Caco-2 (cell line): ENCODE data around the gene CACNA1H. TPM values are rescaled to one million over a fixed set of nuclear protein-coding genes. Genes with fewer than 3 reads are reported as not detected.

Experiments
- BruUV-seq: library from RNA; stranded (reverse); fragments of 400-500 nt; replicated peaks from 2 replicates; lab custom pipeline; 2021; lab: Mats Ljungman, UMichigan
- CTCF ChIA-PET: fragments of 300-600 bp; sonication (Branson Sonifier 250); formaldehyde crosslinking; loops from one replicate; lab custom pipeline; 2022; ENCODE audit warnings: antibody characterized with exemption; lab: Charles Lee
- POLR2A ChIA-PET: fragments of 300-600 bp; sonication (Branson Sonifier 250); formaldehyde crosslinking; loops from one replicate; lab custom pipeline; 2022; ENCODE audit warnings: antibody characterized with exemption; lab: Charles Lee
- DNase-seq, 2 experiments: peaks; one replicate each; pipeline versions ENCODE4 v3.0.0 to v3.0.0-alpha.2; 2020 to 2022
- H3K27me3 ChIP-seq: replicated peaks from 2 replicates; pipeline ENCODE4 v1.6.0; 2011; ENCODE audit warnings: low read length; ENCODE audit not compliant: control insufficient read depth, insufficient read depth
- H3K36me3 ChIP-seq: 2 replicates; pipeline ENCODE4 v1.5.1; 2011; ENCODE audit warnings: low read length; ENCODE audit not compliant: control insufficient read depth, insufficient read depth
- H3K4me1 ChIP-seq: fragments of 250-450 bp; sonication (Bioruptor Pico); 2 replicates; pipeline ENCODE4 v1.5.1; 2020; ENCODE audit warnings: mild to moderate bottlenecking
- H3K4me3 ChIP-seq: 2 replicates; pipeline ENCODE4 v1.5.1; 2011; ENCODE audit warnings: low read depth, mild to moderate bottlenecking, control low read depth, low read length
- H3K9me3 ChIP-seq: fragments of 250-450 bp; sonication (Bioruptor Pico); 2 replicates; pipeline ENCODE4 v1.5.1; 2020; ENCODE audit warnings: mild to moderate bottlenecking, moderate library complexity
- H3K27ac Mint-ChIP-seq: one replicate; pipeline ENCODE4 v1.8.0; 2022; ENCODE audit warnings: mixed read lengths; ENCODE audit not compliant: unreplicated experiment
- H3K27me3 Mint-ChIP-seq: one replicate; pipeline ENCODE4 v1.8.0; 2022; ENCODE audit warnings: mixed read lengths; ENCODE audit not compliant: insufficient read depth, unreplicated experiment
- H3K36me3 Mint-ChIP-seq: one replicate; pipeline ENCODE4 v1.8.0; 2022; ENCODE audit warnings: mild to moderate bottlenecking, mixed read lengths; ENCODE audit not compliant: insufficient read depth, unreplicated experiment
- H3K4me1 Mint-ChIP-seq: one replicate; pipeline ENCODE4 v1.8.0; 2022; ENCODE audit warnings: low read depth, mixed read lengths; ENCODE audit not compliant: unreplicated experiment
- H3K4me3 Mint-ChIP-seq: one replicate; pipeline ENCODE4 v1.8.0; 2022; ENCODE audit warnings: mild to moderate bottlenecking, moderate library complexity, mixed read lengths; ENCODE audit not compliant: unreplicated experiment
- H3K9me3 Mint-ChIP-seq: one replicate; pipeline ENCODE4 v1.8.0; 2022; ENCODE audit warnings: mixed read lengths; ENCODE audit not compliant: unreplicated experiment
- CTCF ChIP-seq, 2 experiments: fragments of 200-600 bp in 1 of 2; IDR thresholded peaks; 1 replicate in 1 of 2; 2 replicates in 1 of 2; pipeline versions ENCODE4 v1.5.1 to v1.8.0; 2011 to 2022; ENCODE audit warnings: antibody characterized with exemption in 1 of 2, control low read depth in 1 of 2, inconsistent platforms in 1 of 2, low read depth in 1 of 2, low read length in 1 of 2, mild to moderate bottlenecking in 1 of 2, moderate library complexity in 1 of 2; ENCODE audit not compliant: insufficient read depth in 1 of 2, severe bottlenecking in 1 of 2, unreplicated experiment in 1 of 2
- intact Hi-C: fragments of 100-400 bp; cut with micrococcal nuclease; formaldehyde crosslinking; loops from one replicate; pipeline ENCODE4 v1.10.0; 2022; ENCODE audit not compliant: unreplicated experiment
- total RNA-seq: library from RNA; stranded (reverse); gene quantifications from 2 replicates; pipeline ENCODE4 v1.2.3, GENCODE V29; 2022

The CACNA1H gene
- total RNA-seq, 1 experiment from 2014 or later: 5.1 TPM

- no peak overlapping the region for H3K27ac Mint-ChIP-seq
- H3K36me3 Mint-ChIP-seq: no peaks in the 10 kb centered on the region
- no peak for DNase-seq
- no peak overlapping the region for H3K4me3 Mint-ChIP-seq
- no peaks in the 10 kb centered on the region for H3K9me3 Mint-ChIP-seq
- intact Hi-C loops: no loop called here
- POLR2A ChIA-PET: no interaction called here
- Histone ChIP-seq H3K27me3 (no peaks in the 10 kb centered on the region), H3K9me3 (no peaks in the 10 kb centered on the region), H3K4me3 (no peak overlapping the region), H3K4me1 (no peaks in the 10 kb centered on the region), H3K36me3 (no peaks in the 10 kb centered on the region)
- H3K27me3 Mint-ChIP-seq: no peaks in the 10 kb centered on the region
- BruUV-seq: no TSS peak
- no peaks in the 10 kb centered on the region for H3K4me1 Mint-ChIP-seq
- CTCF ChIA-PET: no interaction called here
- no peak for TF ChIP-seq CTCF (IDR thresholded peaks at IDR 0.05; ENCODE audit: insufficient read depth in 1 of 2, low read depth in 1 of 2, low read length in 1 of 2, severe bottlenecking in 1 of 2, unreplicated experiment in 1 of 2)
Observed at GRCh38 chr16:1192384-1193073, 39.6 kb downstream of the CACNA1H start.

GRCh38 chr16:1193143-1193824 is 40.4 kb downstream of the CACNA1H start:
- H3K4me3 Mint-ChIP-seq: no peak overlapping the region
- intact Hi-C loops: no loop called here
- DNase-seq: peak in 1 of 2 experiments; percentile 25

More at GRCh38 chr16:1193143-1193824, 40.4 kb downstream of the CACNA1H start:
- H3K4me3 ChIP-seq: no peak overlapping the region
- POLR2A ChIA-PET: no interaction called here
- Mint-ChIP-seq H3K27me3 (no peaks in the 10 kb centered on the region), H3K4me1 (no peaks in the 10 kb centered on the region), H3K9me3 (no peaks in the 10 kb centered on the region), H3K27ac (no peak overlapping the region), H3K36me3 (no peaks in the 10 kb centered on the region)
- no TSS peak for BruUV-seq
- H3K9me3 ChIP-seq: no peaks in the 10 kb centered on the region
- no peaks in the 10 kb centered on the region for H3K27me3 ChIP-seq
- CTCF ChIA-PET: interaction anchor here (1.0 kb wide), 1 partner anchor 87 kb away, joined by 3 read pairs; no protein-coding TSS in a partner anchor
- TF ChIP-seq CTCF (IDR thresholded peaks at IDR 0.05; ENCODE audit: insufficient read depth in 1 of 2, low read depth in 1 of 2, low read length in 1 of 2, severe bottlenecking in 1 of 2, unreplicated experiment in 1 of 2): no peak
- H3K4me1 ChIP-seq: no peaks in the 10 kb centered on the region
- no peaks in the 10 kb centered on the region for H3K36me3 ChIP-seq
